Ecto neural progenitor cell (in vitro differentiated cells): ENCODE data around the gene ZBTB5.

Source experiments
- DNase-seq: peaks from one replicate; pipeline ENCODE4 v3.0.0-alpha.2; 2018; ENCODE audit warnings: low spot score

The ZBTB5 gene

GRCh38 chr9:37422289-37423104, 42.8 kb downstream of the ZBTB5 start, which contains the start of gene GRHPR:
Gene GRHPR, plus strand, starts transcription at chr9:37422696. Its CDS starts 55 bp downstream, at chr9:37422751.
- DNase-seq, result peak; percentile 88

- no peak for DNase-seq
These were observed 43.3 kb downstream of the ZBTB5 start for GRCh38 chr9:37421914-37422288.

DNA sequence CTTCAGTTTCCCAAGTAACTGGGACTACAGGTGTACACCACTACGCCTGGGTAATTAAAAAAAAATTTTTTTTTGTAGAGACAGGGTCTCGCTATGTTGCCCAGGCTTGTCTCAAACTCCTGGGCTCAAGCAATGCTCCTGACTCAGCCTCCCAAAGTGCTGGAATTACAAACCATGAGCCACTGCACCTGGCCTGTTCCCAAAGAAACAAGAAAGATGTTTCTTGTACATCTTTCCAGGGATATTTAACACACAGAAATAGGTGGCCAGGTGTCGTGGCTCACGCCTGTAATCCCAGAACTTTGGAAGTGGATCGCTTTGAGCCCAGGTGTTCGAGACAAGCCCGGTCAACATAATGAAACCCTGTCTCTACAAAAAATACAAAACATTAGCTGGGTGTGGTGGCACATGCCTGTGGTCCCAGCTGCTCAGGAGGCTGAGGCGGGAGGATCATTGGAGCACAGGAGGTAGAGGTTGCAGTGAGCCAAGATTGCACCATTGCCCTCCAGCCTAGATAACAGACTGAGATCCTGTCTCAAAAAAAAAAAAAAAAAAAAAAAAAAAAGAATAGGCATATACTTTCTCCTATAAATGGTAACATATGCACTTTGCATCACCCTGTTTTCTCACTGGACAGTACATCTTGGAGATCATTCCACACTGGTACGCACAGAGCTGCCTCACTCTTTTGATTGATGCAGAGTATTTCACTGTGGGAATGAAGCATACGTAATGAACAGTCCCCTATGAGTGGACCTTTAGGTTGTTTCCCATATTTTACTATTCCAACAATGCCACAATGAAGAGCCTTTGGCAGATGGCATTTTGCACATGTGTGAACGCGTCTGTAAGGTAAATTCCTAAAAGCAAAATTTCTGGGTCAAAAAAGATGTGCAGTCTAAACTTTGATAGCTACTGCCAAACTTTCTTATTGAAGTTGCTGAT, 44.7 kb downstream of the ZBTB5 start:
- no peak for DNase-seq

- DNase-seq, result no peak
These were observed 46.0 kb downstream of the ZBTB5 start for GRCh38 chr9:37419204-37419603.

GRCh38 chr9:37417857-37418618, 47.2 kb downstream of the ZBTB5 start:
- no peak for DNase-seq

DNA sequence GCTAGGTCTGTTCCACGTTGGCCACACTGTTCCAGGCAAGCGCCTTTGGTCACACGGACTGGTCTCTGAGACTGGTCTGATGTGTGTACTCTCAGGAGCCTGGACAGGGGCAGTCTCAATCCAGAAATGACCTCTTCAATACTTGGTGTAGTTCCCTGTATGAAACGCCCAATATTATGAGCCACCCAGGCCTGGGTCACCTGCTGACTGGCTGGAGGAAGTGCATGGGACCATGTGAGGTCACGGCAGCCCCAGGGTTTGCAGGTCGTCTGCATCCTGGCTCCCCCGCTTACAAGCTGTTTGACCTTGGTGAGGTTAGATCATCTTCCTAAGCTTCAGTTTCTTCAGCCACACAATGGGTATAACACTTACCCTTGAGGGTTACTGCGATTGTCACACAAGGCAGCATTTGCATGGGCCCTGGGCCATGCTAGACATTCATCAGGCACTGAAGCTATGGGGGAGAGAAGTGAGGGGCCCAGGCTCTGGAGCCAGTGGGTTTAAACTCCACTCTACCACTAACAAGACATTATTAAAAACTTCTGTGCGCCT, 47.9 kb downstream of the ZBTB5 start:
- no peak for DNase-seq

DNA sequence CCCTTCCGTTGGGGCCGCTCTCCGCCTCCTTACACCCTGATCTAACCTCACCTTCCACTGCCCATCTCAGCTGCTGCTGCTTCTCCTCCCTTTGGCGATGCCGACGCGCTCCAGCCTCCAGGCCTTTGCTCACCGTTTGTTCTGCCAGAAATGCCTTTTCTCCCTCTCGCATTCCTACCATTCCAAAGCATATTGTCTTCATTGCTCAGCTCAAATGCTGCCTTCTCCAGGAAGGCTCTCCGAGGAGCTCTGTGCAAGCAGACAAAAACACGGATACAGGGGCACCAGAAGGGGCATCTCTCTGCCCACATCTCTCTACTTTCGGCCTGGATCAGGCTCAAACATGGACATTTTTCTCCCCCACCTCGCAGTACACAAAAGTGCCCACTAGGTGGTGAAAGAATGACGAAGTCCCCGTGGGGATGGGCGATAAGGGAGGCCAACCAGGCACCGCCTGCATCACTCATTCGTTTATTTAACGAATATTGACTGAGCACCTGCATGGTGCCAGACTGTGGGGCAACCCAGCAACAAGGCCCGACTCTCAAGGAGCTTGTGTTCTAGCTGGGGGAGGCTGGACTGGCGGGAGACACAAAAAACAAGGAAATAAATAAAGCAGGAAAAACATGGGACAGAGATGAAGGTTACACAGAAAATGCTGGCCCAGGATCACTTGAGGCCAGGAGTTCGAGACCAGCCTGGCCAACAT, 50.1 kb downstream of the ZBTB5 start:
- DNase-seq, result peak; percentile 82

DNA sequence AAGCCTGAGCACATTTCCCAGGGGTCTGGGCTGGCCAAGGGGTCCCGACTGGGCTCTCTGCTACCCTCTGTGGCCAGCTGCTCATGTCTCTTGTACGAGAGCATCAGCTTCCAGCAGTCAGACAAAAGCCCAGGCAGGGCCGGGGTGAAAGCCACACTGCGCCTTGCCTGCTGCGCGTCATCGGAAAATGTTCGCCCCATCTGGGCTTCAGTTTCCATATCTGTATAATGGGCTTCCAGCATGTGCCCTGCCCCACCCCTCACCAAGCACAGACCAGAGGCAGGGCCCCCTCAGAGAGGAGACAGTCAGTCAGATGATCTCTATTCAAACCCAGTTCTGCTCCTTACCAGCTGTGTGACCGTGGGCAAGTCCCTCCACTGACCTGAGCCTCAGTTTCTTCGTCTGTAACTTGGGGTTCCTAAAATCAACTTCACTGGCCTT, 50.7 kb downstream of the ZBTB5 start:
- DNase-seq, result no peak

GRCh38 chr9:37413311-37413710, 51.9 kb downstream of the ZBTB5 start:
- DNase-seq, result no peak

- DNase-seq, result no peak
These were observed 52.7 kb downstream of the ZBTB5 start for GRCh38 chr9:37412431-37413151.

DNA sequence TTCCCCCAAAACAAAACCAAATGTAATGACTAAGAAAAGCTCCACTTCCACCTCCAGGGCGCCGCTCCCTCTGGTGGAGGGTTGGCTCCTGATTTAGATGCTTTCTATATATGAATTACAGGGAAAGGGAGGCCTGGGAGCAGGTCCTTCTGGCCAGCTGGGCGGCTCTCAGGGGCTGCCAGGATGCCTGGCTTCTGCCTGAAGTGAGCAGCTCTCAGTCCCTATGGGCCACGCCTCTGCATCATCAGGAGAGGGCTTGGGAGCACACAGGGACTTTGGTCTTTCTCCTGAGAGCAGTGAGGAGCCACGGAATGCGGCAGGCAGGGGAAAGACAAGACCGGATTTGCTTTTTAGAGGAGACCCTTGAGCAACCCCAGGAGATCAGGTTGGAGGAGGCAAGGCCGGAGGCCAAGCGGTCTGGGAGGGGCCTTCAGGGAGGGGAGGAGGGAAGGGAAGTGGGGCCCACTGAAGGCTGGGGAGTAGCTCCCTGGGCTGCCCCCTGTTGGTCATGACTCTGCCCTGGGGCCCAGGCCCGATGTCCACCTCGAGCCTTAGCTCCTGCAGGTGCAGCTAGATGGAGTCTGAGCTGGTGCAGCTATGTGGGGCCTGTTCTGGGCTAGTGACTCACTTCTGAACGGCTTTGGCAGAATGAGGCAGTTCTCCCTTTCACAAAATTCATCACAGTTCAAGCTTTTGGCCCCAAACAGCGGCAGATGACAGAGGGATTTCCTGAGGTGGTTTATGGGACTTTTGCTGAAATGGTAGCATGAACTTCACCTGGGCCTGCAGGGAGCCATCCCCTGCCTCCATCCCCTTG, 54.1 kb downstream of the ZBTB5 start:
- no peak for DNase-seq

DNA sequence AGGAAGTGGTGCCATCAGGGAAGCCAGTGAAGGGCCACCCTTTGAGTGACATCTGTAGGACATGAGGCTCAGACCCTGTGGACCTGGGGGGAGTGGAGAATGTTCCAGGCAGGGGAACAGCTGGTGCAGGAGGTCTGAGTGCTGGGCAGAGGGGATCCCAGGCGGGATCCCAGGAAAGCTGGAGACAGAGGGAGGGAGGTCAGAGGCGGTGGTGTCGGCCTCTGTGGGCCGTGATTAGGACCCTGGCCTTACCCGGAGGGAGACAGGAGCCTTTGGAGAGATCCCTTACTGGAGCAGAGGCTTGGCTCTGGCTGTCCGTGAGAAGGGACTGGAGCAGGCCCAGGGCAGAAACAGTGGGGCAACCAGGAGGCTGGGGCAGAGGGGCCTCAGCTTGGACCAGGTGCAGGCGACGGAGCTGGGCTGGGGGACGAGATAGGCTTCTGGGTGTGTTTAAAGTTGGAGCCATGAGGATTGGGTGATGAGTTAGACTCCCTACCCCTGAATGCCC, 54.8 kb downstream of the ZBTB5 start:
- no peak for DNase-seq

DNA sequence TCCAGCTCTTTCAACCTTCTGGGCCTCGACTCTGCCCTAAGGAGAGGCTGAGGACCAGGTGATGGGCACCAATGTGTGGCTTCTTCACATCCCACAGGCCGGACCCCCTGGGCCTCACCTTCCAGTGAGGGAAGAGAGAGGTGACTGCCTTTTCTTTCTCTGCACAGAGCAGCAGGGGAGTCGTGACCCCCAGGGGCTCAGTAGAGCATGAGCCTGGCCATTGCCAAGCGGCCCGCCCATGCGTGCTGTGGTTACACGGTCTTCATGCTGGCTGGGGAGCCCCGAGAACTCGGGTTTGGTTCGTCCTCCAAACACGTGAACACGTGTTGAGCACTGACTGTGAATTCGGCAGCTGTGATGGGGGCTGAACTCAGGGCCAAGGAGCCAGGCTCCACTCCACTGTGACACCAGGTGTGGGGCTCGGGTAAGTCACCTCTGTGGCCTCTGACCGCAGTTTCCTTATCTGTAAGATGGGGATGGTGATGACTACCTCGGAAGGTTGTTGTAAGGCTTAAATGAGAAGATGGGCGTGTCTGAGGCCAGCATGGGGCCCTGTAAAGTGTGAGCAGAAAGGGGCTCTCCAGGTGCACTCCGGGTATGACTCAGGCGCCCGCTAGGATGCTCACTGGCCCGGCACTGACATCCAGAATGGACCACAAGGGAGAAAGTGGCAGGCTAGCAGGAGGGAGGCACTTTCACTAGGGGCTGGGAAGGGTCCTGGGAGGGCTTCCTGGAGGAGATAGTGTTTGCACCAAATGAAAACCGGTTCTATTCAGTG, 56.1 kb downstream of the ZBTB5 start:
- DNase-seq, result no peak

- DNase-seq, result no peak
These were observed 57.8 kb downstream of the ZBTB5 start for GRCh38 chr9:37407468-37407867.

DNA sequence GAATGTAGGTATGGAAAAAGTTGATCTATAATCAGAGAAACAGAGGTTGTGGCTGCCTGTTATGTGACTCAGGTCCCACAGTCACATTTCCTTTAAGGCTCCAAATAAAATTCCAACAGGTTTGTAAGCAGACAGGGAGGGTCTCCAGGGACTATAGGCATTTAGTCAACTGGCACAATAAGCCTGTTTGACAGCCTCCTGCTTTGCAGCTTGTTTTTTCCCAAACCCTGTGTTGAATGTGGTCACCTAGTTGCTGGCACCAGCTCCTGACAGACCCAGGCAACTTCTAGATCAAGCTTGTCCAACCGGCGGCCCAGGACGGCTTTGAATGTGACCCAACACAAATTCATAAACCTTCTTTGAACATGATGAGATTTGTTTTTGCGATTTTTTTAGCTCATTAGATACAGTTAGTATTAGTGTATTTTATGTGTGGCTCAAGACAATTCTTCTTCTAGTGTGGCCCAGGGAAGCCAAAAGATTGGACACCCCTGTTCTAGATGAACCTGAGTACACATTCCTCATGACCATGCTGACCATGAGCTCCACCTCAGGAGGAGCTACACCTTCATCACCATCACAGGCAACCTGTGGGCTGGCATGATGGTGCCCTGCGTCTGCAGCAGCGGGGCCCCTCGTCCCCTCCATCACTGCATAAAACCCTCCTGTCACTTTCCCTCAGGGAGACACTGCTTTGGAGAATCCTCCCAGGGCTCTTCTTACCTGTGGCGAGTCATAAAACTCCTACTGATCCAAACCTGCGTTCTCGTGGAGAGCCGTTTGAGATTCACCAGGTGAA, 58.4 kb downstream of the ZBTB5 start:
- no peak for DNase-seq

GRCh38 chr9:37405764-37406380, 59.4 kb downstream of the ZBTB5 start:
- no peak for DNase-seq

DNA sequence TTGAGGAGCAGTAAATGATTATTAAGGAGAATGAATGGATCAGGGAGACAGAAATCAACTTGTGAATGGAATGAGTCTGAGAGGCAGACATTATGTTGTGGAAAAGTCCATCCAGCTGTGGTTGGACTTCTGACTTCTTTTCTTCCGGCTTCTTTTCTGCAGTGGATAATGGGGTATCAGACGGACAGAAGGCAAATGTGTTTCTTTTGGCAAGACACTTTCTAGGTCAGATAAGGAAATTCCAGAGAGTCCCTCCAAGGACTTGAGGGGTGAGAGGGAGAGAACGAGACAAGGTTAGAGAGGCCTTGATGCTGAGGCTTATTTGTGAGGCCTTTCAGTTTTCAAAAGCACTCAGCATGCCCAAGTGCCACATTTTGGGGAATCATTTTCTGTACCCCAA, 59.9 kb downstream of the ZBTB5 start:
- no peak for DNase-seq
